Calu3 (cell line): ENCODE measurements around the gene DSCAM. TPM values are rescaled to one million over a fixed set of nuclear protein-coding genes. Genes with fewer than 3 reads are reported as not detected.

Source experiments
- BruUV-seq: library from RNA; stranded (reverse); fragments of 400-500 nt; replicated peaks from 2 replicates; lab custom pipeline; 2021; lab: Mats Ljungman, UMichigan
- CTCF ChIA-PET: fragments of 300-600 bp; sonication (Branson Sonifier 250); formaldehyde crosslinking; loops from one replicate; lab custom pipeline; 2022; ENCODE audit warnings: antibody characterized with exemption; lab: Charles Lee
- DNase-seq: peaks from one replicate; pipeline ENCODE4 v3.0.0; 2022
- H3K27ac Mint-ChIP-seq: one replicate; pipeline ENCODE4 v1.8.0; 2022; ENCODE audit warnings: mixed read lengths; ENCODE audit not compliant: unreplicated experiment
- H3K27me3 Mint-ChIP-seq: one replicate; pipeline ENCODE4 v1.8.0; 2022; ENCODE audit warnings: mixed read lengths; ENCODE audit not compliant: unreplicated experiment
- H3K36me3 Mint-ChIP-seq: one replicate; pipeline ENCODE4 v1.8.0; 2022; ENCODE audit warnings: mild to moderate bottlenecking, moderate library complexity, mixed read lengths; ENCODE audit not compliant: insufficient read depth, unreplicated experiment
- H3K4me1 Mint-ChIP-seq: one replicate; pipeline ENCODE4 v1.8.0; 2022; ENCODE audit warnings: mild to moderate bottlenecking, low read depth, mixed read lengths; ENCODE audit not compliant: unreplicated experiment
- H3K4me3 Mint-ChIP-seq: one replicate; pipeline ENCODE4 v1.8.0; 2022; ENCODE audit warnings: mild to moderate bottlenecking, low read depth, moderate library complexity, mixed read lengths; ENCODE audit not compliant: unreplicated experiment
- H3K9me3 Mint-ChIP-seq: one replicate; pipeline ENCODE4 v1.8.0; 2022; ENCODE audit warnings: low read depth, mixed read lengths; ENCODE audit not compliant: unreplicated experiment
- intact Hi-C: fragments of 100-400 bp; cut with micrococcal nuclease; formaldehyde crosslinking; loops from one replicate; pipeline ENCODE4 v1.10.0; 2022; ENCODE audit not compliant: unreplicated experiment
- total RNA-seq: library from RNA; stranded (reverse); gene quantifications from 2 replicates; pipeline ENCODE4 v1.2.3, GENCODE V29; 2022
- TF ChIP-seq, protein P1 (sequence below): fragments of 200-600 bp; IDR thresholded peaks from one replicate; pipeline ENCODE4 v1.8.0; 2022; ENCODE audit warnings: antibody characterized with exemption; ENCODE audit not compliant: unreplicated experiment

Gene DSCAM
- total RNA-seq, 1 experiment from 2014 or later: not detected

- Mint-ChIP-seq H3K36me3 (no peaks in the 10 kb centered on the region), H3K9me3 (peaks cover 10% of the 10 kb centered on the region), H3K27ac (no peak overlapping the region), H3K27me3 (no peaks in the 10 kb centered on the region), H3K4me3 (no peak overlapping the region), H3K4me1 (no peaks in the 10 kb centered on the region)
- CTCF ChIA-PET: no interaction called here
- no TSS peak for BruUV-seq
- TF ChIP-seq, protein P1, sequence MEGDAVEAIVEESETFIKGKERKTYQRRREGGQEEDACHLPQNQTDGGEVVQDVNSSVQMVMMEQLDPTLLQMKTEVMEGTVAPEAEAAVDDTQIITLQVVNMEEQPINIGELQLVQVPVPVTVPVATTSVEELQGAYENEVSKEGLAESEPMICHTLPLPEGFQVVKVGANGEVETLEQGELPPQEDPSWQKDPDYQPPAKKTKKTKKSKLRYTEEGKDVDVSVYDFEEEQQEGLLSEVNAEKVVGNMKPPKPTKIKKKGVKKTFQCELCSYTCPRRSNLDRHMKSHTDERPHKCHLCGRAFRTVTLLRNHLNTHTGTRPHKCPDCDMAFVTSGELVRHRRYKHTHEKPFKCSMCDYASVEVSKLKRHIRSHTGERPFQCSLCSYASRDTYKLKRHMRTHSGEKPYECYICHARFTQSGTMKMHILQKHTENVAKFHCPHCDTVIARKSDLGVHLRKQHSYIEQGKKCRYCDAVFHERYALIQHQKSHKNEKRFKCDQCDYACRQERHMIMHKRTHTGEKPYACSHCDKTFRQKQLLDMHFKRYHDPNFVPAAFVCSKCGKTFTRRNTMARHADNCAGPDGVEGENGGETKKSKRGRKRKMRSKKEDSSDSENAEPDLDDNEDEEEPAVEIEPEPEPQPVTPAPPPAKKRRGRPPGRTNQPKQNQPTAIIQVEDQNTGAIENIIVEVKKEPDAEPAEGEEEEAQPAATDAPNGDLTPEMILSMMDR: no peak
- no peak for DNase-seq
- intact Hi-C loops: no loop called here
Measured at GRCh38 chr21:40505681-40506080, 341.3 kb downstream of the DSCAM start.

DNA sequence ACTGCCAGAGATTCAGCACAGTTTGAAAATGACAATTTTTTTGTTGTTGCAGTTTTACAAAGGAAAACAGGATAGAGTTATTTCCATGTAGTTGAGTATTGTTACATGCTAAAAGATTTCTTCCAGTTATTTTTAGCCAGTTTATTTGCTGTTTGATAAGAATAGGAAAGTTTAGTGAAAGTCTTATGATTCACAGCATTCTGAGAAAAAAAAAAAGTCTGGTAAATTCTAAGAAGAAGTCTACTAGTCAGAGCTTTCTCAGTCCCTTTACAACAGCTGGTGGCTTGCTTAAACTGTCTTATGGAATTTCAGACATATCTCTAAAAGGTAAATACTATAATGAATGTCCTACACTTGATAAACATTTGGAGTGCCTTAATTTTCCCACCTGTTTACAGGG, 341.7 kb downstream of the DSCAM start:
- CTCF ChIA-PET: no interaction called here
- no peaks in the 10 kb centered on the region for H3K36me3 Mint-ChIP-seq
- H3K27ac Mint-ChIP-seq: no peak overlapping the region
- no peaks in the 10 kb centered on the region for H3K4me1 Mint-ChIP-seq
- H3K4me3 Mint-ChIP-seq: no peak overlapping the region
- intact Hi-C loops: no loop called here
- peaks cover 10% of the 10 kb centered on the region for H3K9me3 Mint-ChIP-seq
- no TSS peak for BruUV-seq
- TF ChIP-seq, protein P1: no peak
- no peaks in the 10 kb centered on the region for H3K27me3 Mint-ChIP-seq
- no peak for DNase-seq

GRCh38 chr21:40504825-40505224, 342.1 kb downstream of the DSCAM start:
- Mint-ChIP-seq H3K4me3 (no peak overlapping the region), H3K4me1 (no peaks in the 10 kb centered on the region), H3K27ac (no peak overlapping the region), H3K9me3 (peaks cover 10% of the 10 kb centered on the region), H3K36me3 (no peaks in the 10 kb centered on the region), H3K27me3 (no peaks in the 10 kb centered on the region)
- no TSS peak for BruUV-seq
- CTCF ChIA-PET: no interaction called here
- intact Hi-C loops: no loop called here
- TF ChIP-seq, protein P1: no peak
- DNase-seq: no peak

DNA sequence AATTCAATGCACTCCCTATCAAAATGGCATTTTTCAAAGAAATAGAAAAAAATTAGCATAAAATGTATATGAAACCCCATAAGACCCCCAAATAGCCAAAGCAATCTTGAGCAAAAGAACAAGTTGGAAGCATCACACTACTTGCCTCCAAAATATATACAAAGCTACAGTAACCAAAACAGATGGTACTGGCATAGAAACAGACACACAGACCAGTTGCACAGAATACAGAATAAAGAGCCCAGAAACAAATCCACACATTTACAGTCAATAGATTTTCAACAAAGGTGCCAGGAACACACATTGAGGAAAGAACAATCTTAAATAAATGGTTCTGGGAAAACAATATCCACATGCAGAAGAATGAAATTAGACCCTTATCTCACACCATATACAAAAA, 350.8 kb downstream of the DSCAM start:
- no peak for DNase-seq
- Mint-ChIP-seq H3K27me3 (no peaks in the 10 kb centered on the region), H3K4me3 (no peak overlapping the region), H3K4me1 (no peaks in the 10 kb centered on the region), H3K27ac (no peak overlapping the region), H3K36me3 (no peaks in the 10 kb centered on the region), H3K9me3 (peaks cover 14% of the 10 kb centered on the region)
- BruUV-seq: no TSS peak
- intact Hi-C loops: no loop called here
- CTCF ChIA-PET: no interaction called here
- TF ChIP-seq, protein P1: no peak
